HG03108 (cell line): ENCODE measurements around the gene SLC6A18.
"Not testable (repeated sequence)": the region's sequence is repeated elsewhere in the genome, so short reads cannot be mapped to it uniquely, and the experiment has no call there.

Source experiments
- ATAC-seq: cut with Tn5 transposase; IDR thresholded peaks from one replicate; pipeline ENCODE4 v1.9.1; 2021; ENCODE audit warnings: moderate library complexity; ENCODE audit not compliant: unreplicated experiment

Gene SLC6A18

DNA sequence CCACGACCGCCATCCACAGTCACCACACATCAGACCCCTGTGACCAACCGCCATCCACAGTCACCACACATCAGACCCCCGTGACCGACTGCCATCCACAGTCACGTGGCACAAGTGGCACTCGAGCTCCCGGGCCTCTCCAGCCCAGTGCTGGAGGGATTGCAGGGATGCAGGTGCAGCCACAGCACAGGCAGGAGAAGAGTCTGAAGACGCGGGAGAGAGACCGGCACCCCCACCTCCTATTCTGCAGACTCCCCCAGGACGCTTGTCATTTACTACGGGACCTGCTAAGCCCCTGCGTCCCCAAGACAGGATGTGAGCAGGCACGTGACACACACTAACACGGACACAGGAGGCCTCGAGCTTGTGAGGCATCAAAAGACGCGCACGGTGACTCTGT lies 48.6 kb downstream of the SLC6A18 start:
- ATAC-seq, result no peak

DNA sequence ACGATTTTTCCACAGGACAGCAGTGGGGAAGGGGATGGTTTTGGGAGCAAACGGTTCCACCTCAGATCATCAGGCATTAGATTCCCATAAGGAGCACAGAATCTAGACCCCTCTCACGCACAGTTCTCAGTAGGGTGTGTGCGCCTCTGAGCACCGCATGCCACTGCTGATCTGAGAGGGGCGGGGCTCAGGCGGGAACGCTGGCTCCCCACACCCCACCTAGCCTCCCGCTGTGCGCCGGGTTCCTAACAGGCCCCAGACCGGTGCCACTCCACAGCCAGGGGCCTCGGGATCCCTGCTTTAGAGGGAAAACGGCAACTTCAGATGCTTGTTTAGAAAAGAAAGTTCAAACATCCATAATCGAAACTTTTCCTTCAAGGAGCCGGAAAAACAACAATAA lies 49.3 kb downstream of the SLC6A18 start:
- ATAC-seq, result no peak

DNA sequence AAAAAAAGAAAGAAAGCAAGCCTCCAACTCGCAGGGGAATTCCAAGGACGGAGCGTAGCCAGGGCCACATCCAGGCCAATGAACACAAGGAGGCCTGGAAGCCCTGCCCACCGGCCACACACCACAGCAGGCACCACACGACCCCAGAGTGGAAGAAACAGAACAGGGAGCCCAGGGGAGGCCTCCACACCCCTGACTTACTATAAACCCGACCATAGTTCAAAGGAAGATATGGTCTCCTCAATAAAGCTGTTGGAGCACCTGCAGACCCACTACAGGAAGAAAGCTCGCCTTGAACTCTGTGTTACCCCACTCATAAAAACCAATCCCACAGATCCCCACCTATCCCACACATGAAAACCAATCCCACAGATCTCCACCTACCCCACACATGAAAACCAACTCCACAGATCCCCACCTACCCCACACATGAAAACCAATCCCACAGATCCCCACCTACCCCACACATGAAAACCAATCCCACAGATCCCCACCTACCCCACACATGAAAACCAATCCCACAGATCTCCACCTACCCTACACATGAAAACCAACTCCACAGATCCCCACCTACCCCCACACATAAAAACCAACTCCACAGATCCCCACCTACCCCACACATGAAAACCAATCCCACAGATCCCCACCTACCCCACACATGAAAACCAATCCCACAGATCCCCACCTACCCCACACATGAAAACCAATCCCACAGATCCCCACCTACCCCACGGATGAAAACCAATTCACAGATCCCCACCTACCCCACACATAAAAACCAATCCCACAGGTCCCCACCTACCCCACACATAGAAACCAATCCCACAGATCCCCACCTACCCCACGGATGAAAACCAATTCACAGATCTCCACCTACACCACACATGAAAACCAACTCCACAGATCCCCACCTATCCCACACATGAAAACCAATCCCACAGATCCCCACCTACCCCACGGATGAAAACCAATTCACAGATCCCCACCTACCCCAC lies 50.5 kb downstream of the SLC6A18 start:
- ATAC-seq, result not testable (repeated sequence)

DNA sequence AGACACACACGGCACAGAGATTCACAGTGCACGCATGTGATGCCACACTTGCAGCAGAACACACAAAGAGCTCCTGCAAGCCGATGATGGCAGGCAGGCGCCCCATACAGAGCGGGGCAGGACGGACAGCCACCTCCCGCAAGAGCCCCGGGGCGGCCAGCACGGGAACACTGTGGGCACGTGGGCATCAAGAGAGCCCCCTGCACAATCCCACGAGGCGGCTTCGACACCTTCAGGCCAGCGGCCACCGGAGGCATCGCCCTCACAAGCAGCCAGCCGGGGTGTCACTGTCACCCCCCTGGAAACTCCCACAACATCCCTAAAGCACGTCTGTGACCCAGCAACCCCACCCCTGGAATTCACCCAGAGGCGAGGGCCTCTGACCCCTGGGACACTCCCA lies 51.7 kb downstream of the SLC6A18 start:
- ATAC-seq, result no peak

DNA sequence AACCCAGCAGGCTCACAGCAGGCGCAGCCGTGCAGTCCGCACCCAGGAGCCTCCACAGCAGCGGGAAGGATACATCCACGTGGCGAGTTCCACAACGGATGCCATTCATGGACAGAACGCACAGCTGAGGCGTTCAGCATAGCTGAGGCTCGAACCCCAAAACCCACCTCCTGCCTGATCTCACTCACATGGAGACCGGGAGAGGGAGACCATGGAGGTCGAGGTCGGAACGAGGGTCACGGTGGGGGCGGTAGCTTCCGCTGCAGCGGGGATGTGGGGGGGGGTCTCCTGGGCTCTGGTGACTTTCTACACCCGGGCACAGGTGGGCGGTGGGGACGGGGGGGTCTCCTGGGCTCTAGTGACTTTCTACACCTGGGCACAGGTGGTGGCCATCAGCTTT lies 52.1 kb downstream of the SLC6A18 start:
- no peak for ATAC-seq

DNA sequence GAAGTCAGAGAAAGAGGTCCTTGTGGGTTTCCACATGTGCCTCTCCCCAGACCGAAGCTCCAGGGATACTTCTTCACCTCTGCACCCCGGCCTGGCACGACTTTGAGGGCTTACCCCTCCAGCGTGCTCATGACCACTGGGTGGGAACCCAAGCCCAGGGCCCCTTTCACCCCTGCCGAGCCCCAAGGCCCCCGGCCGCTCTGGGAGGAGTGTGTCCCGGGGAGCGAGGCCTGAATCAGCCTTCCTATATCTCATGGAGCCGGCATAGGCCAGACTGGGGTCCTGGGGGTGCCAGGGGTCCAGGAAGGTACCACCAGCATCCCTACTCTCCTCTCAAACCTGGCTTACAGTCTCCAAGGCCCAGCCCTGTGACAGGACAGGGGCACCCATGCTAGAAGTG lies 52.6 kb downstream of the SLC6A18 start:
- ATAC-seq, result no peak

DNA sequence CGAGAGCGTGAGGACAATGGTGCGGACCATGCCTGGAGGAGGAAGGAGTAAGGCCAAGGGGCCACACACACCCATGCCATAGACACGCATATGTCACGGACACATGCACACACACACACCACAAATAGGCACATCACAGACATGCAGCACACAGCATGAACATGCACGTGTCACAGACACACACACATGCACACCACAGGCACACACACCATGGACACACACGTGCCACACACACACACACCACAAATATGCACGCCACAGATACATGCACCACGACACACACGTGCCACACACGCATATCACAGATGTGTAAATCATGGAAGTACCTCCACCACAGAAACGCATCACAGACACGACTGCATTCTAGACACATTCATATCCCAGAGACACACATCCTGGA lies 53.0 kb downstream of the SLC6A18 start:
- ATAC-seq, result no peak

DNA sequence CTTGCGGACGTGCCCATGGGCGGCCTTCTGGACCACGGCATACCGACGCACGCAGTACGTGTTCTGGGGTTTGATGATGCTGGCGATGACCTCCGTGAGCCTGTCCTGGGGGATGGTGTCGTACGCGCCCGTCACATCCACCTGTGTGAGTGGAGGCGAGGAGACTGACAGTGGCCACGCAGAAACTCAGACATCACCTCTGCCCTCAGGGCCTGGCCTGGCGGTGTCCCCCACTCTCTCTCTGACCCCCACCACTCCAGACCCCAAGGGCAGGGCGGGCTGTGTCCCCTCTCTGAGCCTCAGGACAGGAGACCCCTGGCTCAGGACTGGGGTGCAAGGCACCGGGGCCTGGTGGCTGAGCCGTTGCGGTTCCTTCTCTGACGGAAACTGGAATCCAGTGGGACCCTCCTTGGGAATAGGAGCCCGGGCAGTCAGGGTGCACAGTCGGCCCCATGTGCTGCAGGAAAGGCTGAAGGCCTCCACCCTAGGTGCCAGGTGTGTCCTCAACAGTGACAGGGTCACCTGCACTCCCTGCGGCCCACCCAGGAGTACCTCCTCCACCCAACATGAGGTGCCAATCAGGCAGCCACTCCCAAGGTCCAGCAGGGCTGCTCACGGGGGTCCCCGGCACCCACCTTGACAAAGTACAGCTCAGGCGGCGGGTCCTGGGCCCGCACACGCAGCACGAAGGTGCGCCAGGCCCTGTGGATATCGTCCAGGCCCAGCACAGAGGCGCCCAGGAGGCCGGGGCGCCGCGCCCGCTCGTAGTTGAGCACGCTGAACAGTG lies 53.7 kb downstream of the SLC6A18 start:
- ATAC-seq, result no peak

DNA sequence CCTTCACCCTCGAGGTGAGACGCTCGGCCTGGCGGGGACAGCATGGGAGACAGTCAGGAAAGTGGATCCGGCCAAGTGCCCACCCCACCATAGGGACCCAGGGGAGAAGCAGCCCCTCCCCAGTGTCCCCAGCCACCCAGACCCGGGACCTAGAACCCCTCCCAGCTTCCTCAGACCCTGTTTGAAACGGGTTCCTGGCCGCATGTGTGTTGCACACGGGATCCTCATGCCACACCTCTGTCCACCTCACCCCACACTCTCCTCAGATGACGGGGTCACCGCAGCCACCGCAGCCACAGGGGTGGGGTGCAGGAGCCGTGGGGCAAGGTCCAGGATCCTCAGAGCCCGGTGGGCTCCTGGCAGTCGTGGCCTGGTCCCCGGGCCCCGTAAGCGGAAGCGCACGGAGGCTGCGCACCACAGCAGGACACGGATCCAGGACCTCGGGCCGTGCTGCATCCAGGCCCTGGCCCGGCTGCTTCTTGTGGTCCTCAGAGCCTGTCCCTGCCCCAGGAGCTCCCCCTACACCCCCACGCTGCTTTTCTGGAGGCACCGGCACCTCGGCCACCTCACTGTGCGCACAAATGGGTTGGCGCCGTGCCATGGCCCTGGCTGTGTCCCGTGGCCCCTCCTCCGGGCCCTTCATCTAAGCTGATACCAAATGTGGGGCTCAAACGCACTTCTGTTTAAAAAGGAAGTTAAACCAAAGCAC lies 54.4 kb downstream of the SLC6A18 start:
- ATAC-seq, result no peak

DNA sequence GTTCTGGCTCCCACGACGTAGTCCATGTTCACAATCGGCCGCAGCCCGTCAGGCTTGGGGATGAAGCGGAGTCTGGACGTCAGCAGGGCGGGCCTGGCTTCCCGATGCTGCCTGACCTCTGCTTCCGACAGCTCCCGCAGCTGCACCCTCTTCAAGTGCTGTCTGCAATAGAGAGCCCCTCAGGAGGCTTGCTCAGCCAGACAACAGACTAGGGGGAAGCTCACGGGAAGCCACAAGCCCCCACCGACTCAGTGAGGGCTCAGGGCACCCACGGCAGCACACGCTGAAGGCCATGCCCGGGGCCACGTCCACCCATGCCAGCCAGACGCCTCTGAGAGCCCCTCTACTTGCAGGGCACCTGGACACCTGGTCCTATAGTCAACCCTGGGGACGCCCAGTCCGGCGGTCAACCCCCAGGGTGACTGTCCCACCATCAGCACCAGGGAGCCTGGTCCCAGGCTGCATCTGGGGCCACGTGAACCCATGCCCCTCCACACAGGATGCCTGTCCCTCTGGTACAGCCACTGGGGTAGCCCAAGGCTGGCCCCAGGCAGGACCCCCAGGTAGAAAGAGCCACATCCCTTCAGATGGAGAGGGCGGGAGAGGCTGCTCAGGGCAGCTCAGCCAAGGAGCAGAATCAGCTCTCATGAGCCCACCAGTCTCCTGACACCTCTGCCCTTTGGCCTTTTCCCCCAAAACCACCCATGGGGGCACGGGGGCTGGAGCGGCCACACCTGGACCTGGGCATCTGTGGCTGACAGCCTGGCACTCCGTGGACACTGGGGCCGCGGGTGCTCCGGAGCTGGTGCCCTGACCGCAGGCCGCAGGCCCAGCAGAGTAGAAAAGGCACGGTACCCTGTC lies 55.2 kb downstream of the SLC6A18 start:
- ATAC-seq, result no peak

DNA sequence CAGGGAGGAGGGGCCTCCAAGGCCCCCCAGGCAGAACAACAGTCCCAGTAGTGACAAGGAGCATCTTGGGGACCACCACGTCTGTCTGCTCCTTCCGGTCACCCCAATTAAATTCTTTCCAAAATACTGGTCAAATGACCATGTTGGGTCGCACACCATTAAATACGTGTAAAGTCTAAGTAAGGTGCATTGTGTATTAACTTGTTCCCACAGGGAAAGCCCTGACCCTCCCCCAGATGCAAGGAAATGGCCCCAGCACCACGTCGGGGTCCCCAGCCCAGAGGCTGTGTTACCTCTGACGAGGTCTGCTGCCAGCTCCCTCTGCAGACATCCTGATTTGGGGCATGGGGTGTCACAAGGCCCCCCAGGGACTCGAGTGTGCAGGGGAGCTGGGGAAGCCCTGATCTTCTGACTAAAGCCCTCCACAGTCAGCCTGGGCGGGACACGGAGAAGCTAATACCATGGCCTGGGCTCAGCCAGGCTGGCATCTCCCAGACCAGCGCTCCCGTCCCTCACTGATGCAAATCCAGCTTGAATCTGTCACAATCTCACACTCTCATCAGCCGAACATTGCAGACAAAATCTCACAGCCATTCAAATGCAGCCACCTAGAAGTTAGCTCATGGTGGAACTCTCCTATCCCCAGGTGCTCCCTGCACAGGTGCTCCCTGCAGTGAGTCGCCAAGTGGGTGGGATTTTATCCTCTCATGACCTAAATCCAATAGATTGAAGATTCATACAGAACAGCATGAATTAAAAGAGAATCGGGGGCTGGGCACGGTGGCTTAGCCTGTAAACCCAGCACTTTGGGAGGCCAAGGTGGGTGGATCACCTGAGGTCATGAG lies 56.1 kb downstream of the SLC6A18 start:
- no peak for ATAC-seq

DNA sequence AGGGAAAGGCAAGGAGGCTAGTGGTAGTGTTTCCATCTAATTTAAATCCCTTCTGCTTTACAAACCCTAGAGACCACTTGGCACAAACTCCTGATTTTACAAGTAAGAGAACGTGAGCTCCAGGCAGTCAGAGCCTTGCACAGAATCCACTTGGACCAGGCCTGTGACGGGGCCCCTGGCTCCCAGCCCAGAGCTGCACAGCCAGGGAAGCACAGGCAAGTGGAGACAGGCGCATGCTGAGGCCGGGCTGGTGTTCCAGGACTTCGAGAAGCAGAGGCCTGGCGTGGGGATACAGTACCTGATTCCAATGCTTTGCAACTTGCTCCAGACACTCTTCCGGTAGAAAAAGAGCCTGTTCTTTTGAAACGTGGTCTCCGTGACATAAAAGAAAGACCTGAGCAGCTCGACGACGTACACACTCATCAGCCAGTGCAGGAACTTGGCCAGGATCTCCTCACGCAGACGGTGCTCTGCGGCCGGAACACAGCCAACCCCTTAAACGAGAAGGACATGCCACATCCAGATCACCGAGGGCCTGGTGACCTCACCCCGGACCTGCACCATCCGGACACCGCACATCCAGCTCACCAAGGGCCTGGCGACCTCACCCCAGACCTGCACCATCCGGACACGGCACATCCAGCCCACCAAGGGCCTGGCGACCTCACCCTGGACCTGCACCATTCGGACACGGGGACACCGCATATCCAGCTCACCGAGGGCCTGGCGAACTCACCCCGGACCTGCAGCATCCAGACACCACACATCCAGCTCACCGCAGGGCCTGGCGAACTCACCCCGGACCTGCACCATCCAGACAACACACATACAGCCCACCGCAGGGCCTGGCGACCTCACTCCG lies 57.2 kb downstream of the SLC6A18 start:
- ATAC-seq, result no peak

DNA sequence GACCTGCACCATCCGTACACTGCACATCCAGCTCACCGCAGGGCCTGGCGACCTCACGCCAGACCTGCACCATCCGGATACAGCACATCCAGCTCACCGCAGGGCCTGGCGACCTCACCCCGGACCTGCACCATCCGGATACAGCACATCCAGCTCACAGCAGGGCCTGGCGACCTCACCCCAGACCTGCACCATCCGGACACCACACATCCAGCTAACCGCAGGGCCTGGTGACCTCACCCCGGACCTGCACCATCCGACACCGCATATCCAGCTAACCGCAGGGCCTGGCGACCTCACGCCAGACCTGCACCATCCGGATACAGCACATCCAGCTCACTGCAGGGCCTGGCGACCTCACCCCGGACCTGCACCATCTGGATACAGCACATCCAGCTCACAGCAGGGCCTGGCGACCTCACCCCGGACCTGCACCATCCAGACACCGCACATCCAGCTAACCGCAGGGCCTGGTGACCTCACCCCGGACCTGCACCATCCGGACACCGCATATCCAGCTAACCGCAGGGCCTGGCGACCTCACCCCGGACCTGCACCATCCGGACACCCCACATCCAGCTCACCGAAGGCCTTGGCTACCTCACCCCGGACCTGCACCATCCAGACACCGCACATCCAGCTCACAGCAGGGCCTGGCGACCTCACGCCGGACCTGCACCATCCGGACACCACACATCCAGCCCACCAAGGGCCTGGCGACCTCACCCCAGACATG lies 58.0 kb downstream of the SLC6A18 start:
- ATAC-seq, result not testable (repeated sequence)

DNA sequence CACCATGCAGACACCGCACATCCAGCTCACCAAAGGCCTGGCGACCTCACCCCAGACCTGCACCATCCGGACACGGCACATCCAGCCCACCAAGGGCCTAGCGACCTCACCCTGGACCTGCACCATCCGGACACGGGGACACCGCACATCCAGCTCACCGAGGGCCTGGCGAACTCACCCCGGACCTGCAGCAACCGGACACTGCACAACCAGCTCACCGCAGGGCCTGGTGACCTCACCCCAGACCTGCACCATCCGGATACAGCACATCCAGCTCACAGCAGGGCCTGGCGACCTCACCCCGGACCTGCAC lies 58.5 kb downstream of the SLC6A18 start:
- not testable (repeated sequence) for ATAC-seq

DNA sequence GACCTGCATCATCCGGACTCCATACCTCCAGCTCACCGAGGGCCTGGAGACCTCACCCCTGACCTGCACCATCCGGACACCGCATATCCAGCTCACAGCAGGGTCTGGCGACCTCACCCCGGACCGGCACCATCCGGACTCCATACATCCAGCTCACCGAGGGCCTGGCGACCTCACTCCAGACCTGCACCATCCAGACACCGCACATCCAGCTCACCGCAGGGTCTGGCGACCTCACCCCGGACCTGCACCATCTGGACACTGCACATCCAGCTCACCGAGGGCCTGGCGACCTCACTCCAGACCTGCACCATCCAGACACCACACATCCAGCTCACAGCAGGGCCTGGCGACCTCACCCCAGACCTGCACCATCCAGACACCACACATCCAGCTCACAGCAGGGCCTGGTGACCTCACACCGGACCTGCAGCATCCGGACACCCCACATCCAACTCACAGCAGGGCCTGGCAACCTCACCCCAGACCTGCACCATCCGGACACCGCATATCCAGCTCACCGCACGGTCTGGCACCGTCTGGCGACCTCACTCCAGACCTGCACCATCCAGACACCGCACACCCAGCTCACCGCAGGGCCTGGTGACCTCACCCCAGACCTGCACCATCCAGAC lies 59.3 kb downstream of the SLC6A18 start:
- ATAC-seq, result not testable (repeated sequence)

DNA sequence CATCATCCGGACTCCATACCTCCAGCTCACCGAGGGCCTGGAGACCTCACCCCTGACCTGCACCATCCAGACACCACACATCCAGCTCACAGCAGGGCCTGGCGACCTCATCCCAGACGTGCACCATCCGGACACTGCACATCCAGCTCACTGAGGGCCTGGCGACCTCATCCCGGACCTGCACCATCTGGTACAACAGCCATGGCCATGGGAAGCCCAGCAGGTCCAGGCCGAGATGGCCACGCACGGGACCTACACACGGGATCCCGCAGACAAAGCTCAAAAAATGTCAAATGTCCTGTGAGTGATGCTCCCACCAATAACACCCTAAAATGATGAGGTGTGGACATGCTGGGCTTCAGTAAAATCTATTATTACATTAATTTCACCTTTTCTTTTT lies 60.0 kb downstream of the SLC6A18 start:
- no peak for ATAC-seq

DNA sequence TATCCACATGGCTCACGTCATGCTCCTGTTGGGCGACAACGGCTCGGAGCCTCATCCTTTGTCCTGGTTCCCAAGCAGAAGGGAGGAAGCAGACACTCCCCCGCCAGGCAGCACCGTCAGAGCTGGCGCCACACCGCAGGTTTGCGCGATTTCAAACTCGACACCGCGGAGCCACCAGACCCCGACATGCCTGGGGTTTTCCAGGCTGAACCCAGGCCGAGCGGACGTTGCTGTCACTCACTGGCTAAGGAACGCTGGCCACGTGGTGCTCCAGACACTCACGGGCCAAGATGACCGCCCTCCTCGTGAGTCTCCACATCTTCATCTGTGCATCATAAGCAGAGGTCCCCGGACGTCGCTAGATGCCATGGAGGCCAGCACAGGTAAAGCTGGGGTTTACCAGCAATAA lies 60.7 kb downstream of the SLC6A18 start:
- no peak for ATAC-seq
